Adipocyte (in vitro differentiated cells): ENCODE results near the gene HAPLN2.

ENCODE experiments used
- DNase-seq: peaks from one replicate; pipeline ENCODE4 v3.0.0-alpha.2; 2015; ENCODE audit warnings: low read depth
- H3K27me3 ChIP-seq: replicated peaks from 2 replicates; pipeline ENCODE4 v1.7.0; 2013; ENCODE audit warnings: mild to moderate bottlenecking, low read length, moderate library complexity; ENCODE audit not compliant: control insufficient read depth, insufficient read depth
- H3K36me3 ChIP-seq: 2 replicates; pipeline ENCODE4 v1.7.0; 2013; ENCODE audit warnings: low read length, mild to moderate bottlenecking, moderate library complexity; ENCODE audit not compliant: control insufficient read depth, insufficient read depth, severe bottlenecking
- H3K4me1 ChIP-seq: 2 replicates; pipeline ENCODE4 v1.7.0; 2013; ENCODE audit warnings: mild to moderate bottlenecking, low read length, moderate library complexity; ENCODE audit not compliant: control insufficient read depth, insufficient read depth
- H3K4me3 ChIP-seq: 2 replicates; pipeline ENCODE4 v1.7.0; 2013; ENCODE audit warnings: mild to moderate bottlenecking, low read length, moderate library complexity
- H3K9ac ChIP-seq: 2 replicates; pipeline ENCODE4 v1.7.0; 2013; ENCODE audit warnings: mild to moderate bottlenecking, low read length, moderate library complexity
- H3K9me3 ChIP-seq: 2 replicates; pipeline ENCODE4 v1.7.0; 2013; ENCODE audit warnings: mild to moderate bottlenecking, low read length, moderate library complexity; ENCODE audit not compliant: control insufficient read depth

HAPLN2 gene

DNA sequence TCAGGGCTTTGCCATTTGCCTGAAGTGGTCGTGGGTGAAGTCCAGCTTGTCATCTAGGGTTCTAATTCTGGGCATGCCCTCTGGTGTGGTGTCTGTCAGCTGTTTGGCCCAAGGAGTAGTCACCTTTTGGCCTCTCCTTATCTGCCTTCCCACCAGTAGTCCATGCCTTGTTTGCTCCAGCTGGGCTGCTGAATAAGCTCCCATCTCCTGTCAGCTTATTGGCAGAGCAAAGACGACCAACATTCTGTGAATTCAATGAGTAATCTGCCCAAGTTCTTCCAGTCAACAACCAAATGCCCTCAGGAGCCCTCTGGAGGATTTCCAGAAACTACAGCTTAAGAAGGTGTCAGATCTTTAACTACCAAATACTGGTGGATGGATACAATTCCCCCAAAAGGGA lies 29.7 kb downstream of the HAPLN2 start:
- no peak for DNase-seq
- H3K9ac ChIP-seq, result no peak overlapping the region
- H3K9me3 ChIP-seq, result no peaks in the 10 kb centered on the region
- no peaks in the 10 kb centered on the region for H3K4me1 ChIP-seq
- H3K36me3 ChIP-seq, result no peaks in the 10 kb centered on the region
- peaks cover 84% of the 10 kb centered on the region for H3K27me3 ChIP-seq
- H3K4me3 ChIP-seq, result no peak overlapping the region

DNA sequence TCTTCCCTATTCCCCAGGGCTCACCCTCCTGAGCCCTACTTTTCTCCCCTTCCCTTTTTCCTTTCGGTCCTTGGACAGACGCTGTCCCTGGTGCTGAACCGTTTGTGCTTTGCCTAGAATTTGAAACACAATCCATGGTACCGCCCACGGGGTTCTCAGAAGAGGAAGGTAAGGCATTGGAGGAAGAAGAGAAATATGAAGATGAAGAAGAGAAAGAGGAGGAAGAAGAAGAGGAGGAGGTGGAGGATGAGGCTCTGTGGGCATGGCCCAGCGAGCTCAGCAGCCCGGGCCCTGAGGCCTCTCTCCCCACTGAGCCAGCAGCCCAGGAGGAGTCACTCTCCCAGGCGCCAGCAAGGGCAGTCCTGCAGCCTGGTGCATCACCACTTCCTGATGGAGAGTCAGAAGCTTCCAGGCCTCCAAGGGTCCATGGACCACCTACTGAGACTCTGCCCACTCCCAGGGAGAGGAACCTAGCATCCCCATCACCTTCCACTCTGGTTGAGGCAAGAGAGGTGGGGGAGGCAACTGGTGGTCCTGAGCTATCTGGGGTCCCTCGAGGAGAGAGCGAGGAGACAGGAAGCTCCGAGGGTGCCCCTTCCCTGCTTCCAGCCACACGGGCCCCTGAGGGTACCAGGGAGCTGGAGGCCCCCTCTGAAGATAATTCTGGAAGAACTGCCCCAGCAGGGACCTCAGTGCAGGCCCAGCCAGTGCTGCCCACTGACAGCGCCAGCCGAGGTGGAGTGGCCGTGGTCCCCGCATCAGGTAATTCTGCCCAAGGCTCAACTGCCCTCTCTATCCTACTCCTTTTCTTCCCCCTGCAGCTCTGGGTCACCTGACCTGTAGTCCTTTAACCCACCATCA lies 33.1 kb downstream of the HAPLN2 start:
- Histone ChIP-seq H3K36me3 (no peaks in the 10 kb centered on the region), H3K27me3 (peaks cover 79% of the 10 kb centered on the region), H3K9ac (no peak overlapping the region), H3K9me3 (no peaks in the 10 kb centered on the region), H3K4me1 (peaks cover 6% of the 10 kb centered on the region), H3K4me3 (no peak overlapping the region)
- DNase-seq, result peak; percentile 74

DNA sequence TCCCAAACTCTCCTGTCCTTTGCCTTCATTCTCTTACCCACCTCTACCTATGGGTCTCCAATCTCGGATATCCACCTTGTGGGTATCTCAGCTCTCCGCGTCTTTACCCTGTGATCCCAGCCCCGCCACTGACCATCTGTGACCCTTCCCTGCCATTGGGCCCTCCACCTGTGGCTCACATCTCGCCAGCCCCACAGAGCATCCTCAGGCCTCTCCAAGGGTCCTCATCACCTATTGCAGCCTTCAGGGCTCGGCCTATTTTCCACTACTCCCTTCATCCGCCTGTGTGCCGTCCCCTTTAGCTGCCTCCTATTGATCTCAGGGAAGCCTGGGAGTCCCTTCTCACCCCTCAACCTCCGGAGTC lies 33.8 kb downstream of the HAPLN2 start:
- H3K27me3 ChIP-seq, result peaks cover 73% of the 10 kb centered on the region
- DNase-seq, result no peak
- peaks cover 6% of the 10 kb centered on the region for H3K4me1 ChIP-seq
- H3K36me3 ChIP-seq, result no peaks in the 10 kb centered on the region
- H3K9ac ChIP-seq, result no peak overlapping the region
- H3K9me3 ChIP-seq, result no peaks in the 10 kb centered on the region
- H3K4me3 ChIP-seq, result no peak overlapping the region

DNA sequence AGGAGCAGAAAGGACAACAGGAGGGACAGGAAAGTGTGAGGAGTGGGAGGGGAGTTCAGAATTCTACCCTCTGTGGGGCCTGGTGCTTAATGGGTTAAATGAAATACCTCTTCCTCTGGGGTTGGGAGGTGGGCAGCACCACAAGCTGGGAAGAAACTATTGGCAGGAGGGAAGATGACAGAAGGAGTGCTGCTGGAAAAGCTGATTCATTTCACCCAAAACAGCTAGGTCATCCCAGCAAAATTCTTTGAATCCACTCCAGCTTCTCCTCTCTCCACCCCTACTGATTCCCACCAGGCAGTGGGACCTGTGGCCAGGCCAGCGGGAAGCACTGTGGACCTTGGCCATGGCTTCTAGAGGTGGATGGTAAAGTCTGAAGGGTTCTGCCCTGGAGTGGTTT lies 35.5 kb downstream of the HAPLN2 start:
- H3K27me3 ChIP-seq, result peaks cover 58% of the 10 kb centered on the region
- no peak overlapping the region for H3K9ac ChIP-seq
- no peak overlapping the region for H3K4me3 ChIP-seq
- no peak for DNase-seq
- no peaks in the 10 kb centered on the region for H3K9me3 ChIP-seq
- H3K36me3 ChIP-seq, result no peaks in the 10 kb centered on the region
- peaks cover 9% of the 10 kb centered on the region for H3K4me1 ChIP-seq

DNA sequence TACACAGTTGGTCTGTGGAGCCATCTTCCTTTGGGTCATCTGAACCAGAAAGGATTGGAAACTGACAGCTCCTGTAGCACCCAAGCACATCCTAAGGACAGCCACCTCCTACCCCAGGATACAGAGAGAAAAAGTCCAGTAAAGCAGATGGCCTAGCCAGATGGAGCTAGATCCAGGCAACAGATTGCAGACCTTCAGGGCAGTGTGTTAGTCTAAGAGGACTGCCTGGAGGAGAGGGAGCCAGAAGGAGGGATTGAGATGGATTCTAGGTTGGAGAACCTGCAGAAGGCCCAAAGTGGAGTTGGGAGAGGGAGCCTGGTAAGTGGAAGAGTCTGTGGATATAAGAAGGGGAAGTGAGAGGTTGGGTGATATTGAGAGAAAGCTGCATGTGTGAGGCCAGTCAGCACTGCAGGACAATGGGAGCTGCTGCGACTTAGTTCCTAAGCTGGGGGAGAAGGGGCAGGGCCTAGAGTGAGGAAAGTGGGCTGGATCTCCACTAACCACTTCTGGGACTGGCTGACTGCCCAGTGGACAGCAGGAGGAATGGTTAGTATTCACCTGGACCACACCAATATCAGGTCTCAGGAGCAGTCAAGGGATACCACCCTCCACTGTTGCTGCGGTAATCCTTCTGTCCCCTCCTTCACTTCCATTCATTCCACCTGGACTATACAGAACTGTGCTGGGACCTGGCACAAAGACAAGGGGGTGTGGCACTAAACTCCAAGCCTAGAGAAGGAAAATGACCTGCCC lies 36.1 kb downstream of the HAPLN2 start:
- no peak overlapping the region for H3K4me3 ChIP-seq
- H3K27me3 ChIP-seq, result peaks cover 53% of the 10 kb centered on the region
- peaks cover 12% of the 10 kb centered on the region for H3K4me1 ChIP-seq

DNA sequence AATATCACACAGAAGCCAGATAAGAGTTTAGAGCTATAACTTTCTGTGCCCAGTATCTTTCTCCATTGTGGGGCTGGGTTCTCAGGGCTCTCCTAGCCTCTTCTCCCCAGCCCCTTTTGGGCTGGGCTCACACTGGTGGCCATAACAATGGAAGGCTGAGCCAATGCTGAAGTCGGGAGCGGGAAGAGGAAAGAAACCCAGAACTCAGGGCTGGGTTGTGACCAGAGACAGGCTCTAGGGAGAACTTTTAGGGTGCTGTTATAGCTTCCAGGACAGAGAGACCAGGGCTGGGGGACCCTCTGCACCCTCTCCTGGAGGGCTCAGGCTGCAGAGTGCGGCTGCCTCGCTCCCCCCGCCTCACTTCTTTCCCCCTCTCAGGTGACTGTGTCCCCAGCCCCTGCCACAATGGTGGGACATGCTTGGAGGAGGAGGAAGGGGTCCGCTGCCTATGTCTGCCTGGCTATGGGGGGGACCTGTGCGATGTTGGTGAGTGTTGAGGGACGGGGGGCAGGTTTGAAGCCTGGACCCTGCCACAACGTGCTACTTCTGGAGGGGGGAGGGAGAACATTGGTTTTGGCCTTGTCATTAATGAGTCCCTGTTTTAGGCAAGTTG lies 36.8 kb downstream of the HAPLN2 start:
- H3K9me3 ChIP-seq, result no peaks in the 10 kb centered on the region
- no peak overlapping the region for H3K9ac ChIP-seq
- peaks cover 19% of the 10 kb centered on the region for H3K4me1 ChIP-seq
- H3K36me3 ChIP-seq, result no peaks in the 10 kb centered on the region
- no peak for DNase-seq
- H3K4me3 ChIP-seq, result no peak overlapping the region
- peaks cover 49% of the 10 kb centered on the region for H3K27me3 ChIP-seq

More for the DNA sequence above, 36.1 kb downstream of the HAPLN2 start:
- no peak for DNase-seq
- H3K9me3 ChIP-seq, result no peaks in the 10 kb centered on the region
- H3K36me3 ChIP-seq, result no peaks in the 10 kb centered on the region
- no peak overlapping the region for H3K9ac ChIP-seq

DNA sequence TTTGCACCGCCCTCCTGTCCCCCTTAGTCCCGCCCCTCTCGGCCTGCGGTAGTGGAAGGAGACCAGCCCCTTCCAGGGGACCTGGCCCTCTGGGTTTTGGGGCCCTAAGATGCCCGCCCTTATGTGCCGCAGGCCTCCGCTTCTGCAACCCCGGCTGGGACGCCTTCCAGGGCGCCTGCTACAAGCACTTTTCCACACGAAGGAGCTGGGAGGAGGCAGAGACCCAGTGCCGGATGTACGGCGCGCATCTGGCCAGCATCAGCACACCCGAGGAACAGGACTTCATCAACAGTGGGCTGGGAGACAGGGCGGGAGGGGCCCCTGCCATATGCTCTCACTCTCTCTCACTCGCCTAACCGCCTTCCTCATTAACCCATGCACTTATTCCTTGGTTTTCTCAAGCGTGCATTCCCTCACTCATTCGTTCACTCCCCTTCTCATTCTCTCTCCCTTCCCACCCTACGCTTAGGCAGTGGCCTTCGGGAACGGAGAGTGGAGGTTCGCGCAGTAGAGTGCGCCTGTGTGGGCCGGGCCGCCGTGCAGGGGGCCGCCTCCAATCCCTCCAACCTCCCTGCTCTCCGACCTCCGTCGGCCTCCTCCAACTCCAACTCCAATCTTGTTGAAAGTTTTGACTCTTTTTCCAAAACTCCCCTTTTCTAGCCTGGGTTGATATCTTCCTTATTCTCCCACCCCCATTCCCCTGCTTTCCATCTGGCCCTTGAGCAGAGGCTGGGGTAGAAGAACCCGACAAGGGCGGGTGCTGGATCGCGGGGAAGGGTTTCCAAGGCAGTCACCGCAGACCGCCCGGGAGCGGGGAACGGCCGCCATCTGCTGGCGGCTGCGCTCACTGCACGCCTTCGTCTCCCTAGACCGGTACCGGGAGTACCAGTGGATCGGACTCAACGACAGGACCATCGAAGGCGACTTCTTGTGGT lies 37.9 kb downstream of the HAPLN2 start:
- Histone ChIP-seq H3K9ac (no peak overlapping the region), H3K4me3 (peak overlapping the region; percentile 45), H3K27me3 (peaks cover 40% of the 10 kb centered on the region), H3K4me1 (peaks cover 30% of the 10 kb centered on the region), H3K9me3 (no peaks in the 10 kb centered on the region), H3K36me3 (no peaks in the 10 kb centered on the region)
- DNase-seq, result peak; percentile 89

DNA sequence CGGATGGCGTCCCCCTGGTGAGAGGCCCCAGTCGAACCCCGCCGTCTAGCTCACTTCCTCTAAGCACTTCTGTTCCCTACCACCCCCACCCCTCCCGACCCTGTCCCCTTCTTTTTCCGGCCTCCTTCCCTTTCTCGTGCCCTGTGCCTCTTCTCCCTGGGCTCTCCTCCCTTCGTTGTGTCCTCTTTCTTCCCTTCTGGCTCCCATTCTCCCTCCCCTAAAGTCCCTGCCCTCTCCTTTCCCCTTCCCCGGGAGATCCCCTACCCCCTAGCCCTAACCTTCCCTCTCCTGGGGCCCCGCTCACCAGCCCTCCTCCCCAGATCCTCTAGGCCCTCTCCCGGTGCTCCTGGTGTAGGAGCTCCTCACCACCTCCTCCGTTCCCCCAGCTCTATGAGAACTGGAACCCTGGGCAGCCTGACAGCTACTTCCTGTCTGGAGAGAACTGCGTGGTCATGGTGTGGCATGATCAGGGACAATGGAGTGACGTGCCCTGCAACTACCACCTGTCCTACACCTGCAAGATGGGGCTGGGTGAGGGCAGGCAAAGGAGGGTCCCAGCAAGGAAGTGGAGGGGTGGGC lies 38.6 kb downstream of the HAPLN2 start:
- no peak overlapping the region for H3K4me3 ChIP-seq

DNA sequence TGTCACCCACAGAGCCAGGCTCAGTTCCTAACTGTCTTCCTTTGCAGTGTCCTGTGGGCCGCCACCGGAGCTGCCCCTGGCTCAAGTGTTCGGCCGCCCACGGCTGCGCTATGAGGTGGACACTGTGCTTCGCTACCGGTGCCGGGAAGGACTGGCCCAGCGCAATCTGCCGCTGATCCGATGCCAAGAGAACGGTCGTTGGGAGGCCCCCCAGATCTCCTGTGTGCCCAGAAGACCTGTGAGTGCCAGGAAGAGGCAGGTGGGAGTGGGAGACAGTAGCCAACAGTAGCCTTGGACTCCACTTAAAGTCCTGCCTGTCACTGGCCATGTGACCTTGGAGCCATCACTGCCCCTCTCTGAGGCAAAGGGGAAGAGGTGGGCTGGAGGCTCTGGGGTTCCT lies 39.3 kb downstream of the HAPLN2 start:
- Histone ChIP-seq H3K27me3 (peaks cover 34% of the 10 kb centered on the region), H3K4me1 (peaks cover 40% of the 10 kb centered on the region), H3K36me3 (no peaks in the 10 kb centered on the region), H3K9me3 (no peaks in the 10 kb centered on the region), H3K9ac (no peak overlapping the region), H3K4me3 (no peak overlapping the region)
- DNase-seq, result no peak

More for the DNA sequence above, 38.6 kb downstream of the HAPLN2 start:
- no peak for DNase-seq
- H3K9ac ChIP-seq, result no peak overlapping the region
- H3K9me3 ChIP-seq, result no peaks in the 10 kb centered on the region
- peaks cover 37% of the 10 kb centered on the region for H3K4me1 ChIP-seq
- no peaks in the 10 kb centered on the region for H3K36me3 ChIP-seq
- peaks cover 40% of the 10 kb centered on the region for H3K27me3 ChIP-seq

DNA sequence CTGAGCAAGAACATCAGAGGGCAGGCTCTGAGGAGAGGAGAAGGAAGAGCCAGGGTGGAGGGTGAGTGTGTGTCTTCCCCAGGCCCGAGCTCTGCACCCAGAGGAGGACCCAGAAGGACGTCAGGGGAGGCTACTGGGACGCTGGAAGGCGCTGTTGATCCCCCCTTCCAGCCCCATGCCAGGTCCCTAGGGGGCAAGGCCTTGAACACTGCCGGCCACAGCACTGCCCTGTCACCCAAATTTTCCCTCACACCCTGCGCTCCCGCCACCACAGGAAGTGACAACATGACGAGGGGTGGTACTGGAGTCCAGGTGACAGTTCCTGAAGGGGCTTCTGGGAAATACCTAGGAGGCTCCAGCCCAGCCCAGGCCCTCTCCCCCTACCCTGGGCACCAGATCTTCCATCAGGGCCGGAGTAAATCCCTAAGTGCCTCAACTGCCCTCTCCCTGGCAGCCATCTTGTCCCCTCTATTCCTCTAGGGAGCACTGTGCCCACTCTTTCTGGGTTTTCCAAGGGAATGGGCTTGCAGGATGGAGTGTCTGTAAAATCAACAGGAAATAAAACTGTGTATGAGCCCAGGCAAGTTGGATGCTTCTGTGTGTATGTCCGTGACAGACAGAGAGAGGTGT lies 39.8 kb downstream of the HAPLN2 start:
- no peak overlapping the region for H3K4me3 ChIP-seq
- H3K9me3 ChIP-seq, result no peaks in the 10 kb centered on the region
- peak overlapping the region; percentile 60 for H3K9ac ChIP-seq
- peaks cover 28% of the 10 kb centered on the region for H3K27me3 ChIP-seq
- H3K4me1 ChIP-seq, result peaks cover 42% of the 10 kb centered on the region
- DNase-seq, result no peak
- no peaks in the 10 kb centered on the region for H3K36me3 ChIP-seq
